ENCODE measurements around the gene PDLIM3.

PDLIM3 gene

DNA sequence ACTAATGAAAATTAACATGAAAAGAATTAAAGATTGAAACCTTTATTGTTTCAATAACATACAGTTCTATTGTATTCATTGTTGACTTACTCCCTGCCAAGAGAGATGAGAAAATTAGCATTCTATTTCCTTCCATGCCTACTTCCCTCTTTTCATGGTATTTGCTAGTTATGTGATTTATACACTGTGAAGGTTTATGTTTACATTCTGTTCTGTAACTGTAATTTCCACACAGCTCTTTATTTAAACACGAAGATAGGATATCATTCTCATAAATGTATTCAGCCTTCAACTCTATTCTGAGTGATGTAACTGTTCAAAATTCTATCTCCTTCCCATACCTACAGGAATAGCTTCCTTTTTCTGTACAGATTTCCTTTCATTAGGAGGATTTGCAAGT, 70.4 kb downstream of the PDLIM3 start:
- Mint-ChIP-seq H3K4me1 (peaks cover 6% of the 10 kb centered on the region), H3K27me3 (peaks cover 5% of the 10 kb centered on the region), H3K4me3 (no peak overlapping the region), H3K36me3 (no peaks in the 10 kb centered on the region), H3K9me3 (no peaks in the 10 kb centered on the region), H3K27ac (no peak overlapping the region)
- DNase-seq (ENCODE audit: low spot score in 2 of 2) (no peak), ATAC-seq (ENCODE audit: low read depth) (no peak)

DNA sequence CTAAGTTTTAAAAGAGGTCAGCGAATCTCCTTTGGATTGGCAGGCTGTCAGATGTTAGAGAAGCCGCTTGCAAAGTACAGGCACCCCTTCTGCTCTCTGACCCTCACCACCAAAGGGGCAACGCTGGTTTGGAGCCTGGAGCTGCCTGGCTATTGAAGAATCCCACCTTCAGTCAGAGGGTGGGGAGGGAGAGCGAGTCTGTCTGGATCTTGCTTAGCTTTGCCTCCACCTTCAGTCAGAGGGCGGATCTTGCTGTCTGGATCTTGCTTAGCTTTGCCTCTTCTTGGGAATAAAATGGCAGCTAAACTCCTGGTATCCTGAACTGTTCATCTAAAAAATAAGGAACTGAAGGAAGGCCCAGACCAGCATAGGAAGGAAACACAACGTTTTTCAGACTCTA, 71.1 kb downstream of the PDLIM3 start:
- Mint-ChIP-seq H3K4me1 (no peaks in the 10 kb centered on the region), H3K27ac (no peak overlapping the region), H3K27me3 (peaks cover 5% of the 10 kb centered on the region), H3K9me3 (no peaks in the 10 kb centered on the region), H3K4me3 (no peak overlapping the region), H3K36me3 (no peaks in the 10 kb centered on the region)
- no peak for ATAC-seq (ENCODE audit: low read depth)
- DNase-seq (ENCODE audit: low spot score in 2 of 2) = no peak

DNA sequence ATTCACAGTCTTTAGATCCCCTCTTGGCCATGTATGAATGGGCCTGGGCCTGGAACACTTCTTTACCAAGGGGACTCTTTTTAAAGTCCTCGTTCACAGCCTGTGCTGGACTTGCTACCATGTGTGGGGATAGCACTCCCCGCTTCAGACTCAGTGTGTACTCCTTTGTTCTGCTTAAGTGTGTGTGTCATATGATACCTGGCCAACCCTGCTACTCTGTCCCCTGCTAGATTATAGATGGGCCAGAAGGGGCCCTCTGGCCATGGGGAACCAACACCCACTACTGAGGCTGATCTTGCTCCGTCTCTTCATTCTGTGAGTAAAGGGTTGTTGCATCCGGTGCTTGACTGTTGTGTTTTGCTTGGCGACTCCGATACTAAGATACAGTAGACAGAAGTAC, 71.8 kb downstream of the PDLIM3 start:
- ATAC-seq (ENCODE audit: low read depth) (no peak), DNase-seq (ENCODE audit: low spot score in 2 of 2) (no peak)
- H3K27ac Mint-ChIP-seq = no peak overlapping the region
- H3K27me3 Mint-ChIP-seq = peaks cover 5% of the 10 kb centered on the region
- H3K4me3 Mint-ChIP-seq = no peak overlapping the region
- no peaks in the 10 kb centered on the region for H3K9me3 Mint-ChIP-seq
- no peaks in the 10 kb centered on the region for H3K4me1 Mint-ChIP-seq
- no peaks in the 10 kb centered on the region for H3K36me3 Mint-ChIP-seq

DNA sequence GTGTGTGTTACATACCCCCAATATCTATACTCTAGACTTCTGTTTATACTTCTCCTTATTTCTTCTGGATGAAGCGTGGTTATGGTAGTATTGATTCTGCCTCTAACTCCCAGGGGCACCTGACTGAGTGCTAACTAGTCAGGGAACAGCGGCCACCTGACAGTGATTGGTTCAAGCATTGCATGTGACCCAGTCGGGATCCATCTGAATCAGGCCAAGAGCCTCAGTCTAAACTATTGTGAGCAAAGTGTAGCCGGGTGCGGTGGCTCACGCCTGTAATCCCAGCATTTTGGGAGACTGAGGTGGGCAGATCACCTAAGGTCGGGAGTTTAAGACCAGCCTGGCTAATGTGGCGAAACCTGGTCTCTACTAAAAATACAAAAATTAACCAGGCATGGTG, 73.7 kb downstream of the PDLIM3 start:
- no peak overlapping the region for H3K4me3 Mint-ChIP-seq
- H3K9me3 Mint-ChIP-seq = no peaks in the 10 kb centered on the region
- no peak overlapping the region for H3K27ac Mint-ChIP-seq
- ATAC-seq (ENCODE audit: low read depth) = no peak
- H3K27me3 Mint-ChIP-seq = peaks cover 5% of the 10 kb centered on the region
- no peak for DNase-seq (ENCODE audit: low spot score in 2 of 2)
- no peaks in the 10 kb centered on the region for H3K4me1 Mint-ChIP-seq
- no peaks in the 10 kb centered on the region for H3K36me3 Mint-ChIP-seq

- Mint-ChIP-seq H3K36me3 (no peaks in the 10 kb centered on the region), H3K27me3 (peaks cover 6% of the 10 kb centered on the region)
Measured at GRCh38 chr4:185457136-185457535, 78.2 kb downstream of the PDLIM3 start.

GRCh38 chr4:185456131-185456530, 79.2 kb downstream of the PDLIM3 start:
- H3K4me1 Mint-ChIP-seq = no peaks in the 10 kb centered on the region
- ATAC-seq (ENCODE audit: low read depth) = no peak
- no peak overlapping the region for H3K27ac Mint-ChIP-seq
- no peaks in the 10 kb centered on the region for H3K9me3 Mint-ChIP-seq
- DNase-seq (ENCODE audit: low spot score in 2 of 2) = no peak
- H3K36me3 Mint-ChIP-seq = no peaks in the 10 kb centered on the region
- H3K4me3 Mint-ChIP-seq = no peak overlapping the region
- peaks cover 3% of the 10 kb centered on the region for H3K27me3 Mint-ChIP-seq

More at GRCh38 chr4:185457136-185457535, 78.2 kb downstream of the PDLIM3 start:
- Mint-ChIP-seq H3K4me3 (no peak overlapping the region), H3K27ac (no peak overlapping the region), H3K4me1 (no peaks in the 10 kb centered on the region), H3K9me3 (no peaks in the 10 kb centered on the region)
- DNase-seq (ENCODE audit: low spot score in 2 of 2) (no peak), ATAC-seq (ENCODE audit: low read depth) (no peak)
